OCI-LY7 (cell line): ENCODE measurements around the gene NAXE. TPM values are rescaled to one million over a fixed set of nuclear protein-coding genes. Genes with fewer than 3 reads are reported as not detected.

Experiments
- BruUV-seq: library from RNA; stranded (reverse); fragments of 400-500 nt; replicated peaks from 2 replicates; lab custom pipeline; 2021; lab: Mats Ljungman, UMichigan
- CTCF ChIA-PET: fragments of 300-600 bp; sonication (Branson Sonifier 250); formaldehyde crosslinking; loops from one replicate; lab custom pipeline; 2022; ENCODE audit warnings: antibody characterized with exemption; ENCODE audit not compliant: unreplicated experiment; lab: Charles Lee
- POLR2A ChIA-PET: fragments of 300-600 bp; sonication (Branson Sonifier 250); formaldehyde crosslinking; loops from one replicate; lab custom pipeline; 2022; ENCODE audit warnings: antibody characterized with exemption; lab: Charles Lee
- DNase-seq: peaks from one replicate; pipeline ENCODE4 v3.0.0-alpha.2; 2015; ENCODE audit warnings: low spot score
- H2AFZ ChIP-seq: fragments of 200-600 bp; sonication (generic), shearing (Covaris generic); 2 replicates; pipeline ENCODE4 v1.6.1; 2014; ENCODE audit warnings: mild to moderate bottlenecking, antibody characterized with exemption, low read length, moderate library complexity
- H3K27ac ChIP-seq: fragments of 200-600 bp; sonication (generic); 2 replicates; pipeline ENCODE4 v1.5.1; 2014; ENCODE audit warnings: mixed run types, low read depth, mild to moderate bottlenecking, moderate library complexity, low read length, inconsistent platforms; ENCODE audit not compliant: poor library complexity, severe bottlenecking
- H3K36me3 ChIP-seq: fragments of 200-600 bp; sonication (generic); 2 replicates; pipeline ENCODE4 v1.6.1; 2014; ENCODE audit warnings: mild to moderate bottlenecking, antibody characterized with exemption, low read length, moderate library complexity, mixed read lengths; ENCODE audit not compliant: insufficient read depth
- H3K4me1 ChIP-seq: fragments of 200-600 bp; sonication (generic); 2 replicates; pipeline ENCODE4 v1.5.1; 2014; ENCODE audit warnings: mild to moderate bottlenecking, low read length; ENCODE audit not compliant: insufficient read depth, poor library complexity, severe bottlenecking
- H3K4me2 ChIP-seq: fragments of 200-600 bp; sonication (generic); 2 replicates; pipeline ENCODE4 v1.6.1; 2014; ENCODE audit warnings: mild to moderate bottlenecking, low read length
- H3K4me3 ChIP-seq: fragments of 200-600 bp; sonication (generic); 2 replicates; pipeline ENCODE4 v1.5.1; 2014; ENCODE audit warnings: mild to moderate bottlenecking, low read depth, low read length; ENCODE audit not compliant: poor library complexity, severe bottlenecking
- H3K79me2 ChIP-seq: fragments of 200-600 bp; sonication (generic); 2 replicates; pipeline ENCODE4 v1.6.1; 2016; ENCODE audit warnings: low read depth, mild to moderate bottlenecking, low read length, moderate library complexity, mixed read lengths; ENCODE audit not compliant: insufficient read depth
- H3K9me2 ChIP-seq: fragments of 200-600 bp; sonication (generic); 2 replicates; pipeline ENCODE4 v1.6.1; 2016; ENCODE audit warnings: mild to moderate bottlenecking, low read length, mixed read lengths; ENCODE audit not compliant: insufficient read depth
- H3K9me3 ChIP-seq: fragments of 200-600 bp; sonication (generic); 2 replicates; pipeline ENCODE4 v1.6.1; 2014; ENCODE audit warnings: mild to moderate bottlenecking, mixed run types, low read length, mixed read lengths
- H4K20me1 ChIP-seq: fragments of 200-600 bp; sonication (generic); 2 replicates; pipeline ENCODE4 v1.6.1; 2014; ENCODE audit warnings: mild to moderate bottlenecking, antibody characterized with exemption, low read length, moderate library complexity, mixed read lengths; ENCODE audit not compliant: insufficient read depth
- EZH2phosphoT487 ChIP-seq: fragments of 200-600 bp; sonication (generic); IDR thresholded peaks from 2 replicates; pipeline ENCODE4 v1.6.1; 2018; ENCODE audit warnings: low read depth, borderline replicate concordance, mild to moderate bottlenecking, mixed run types, antibody characterized with exemption, low read length, moderate library complexity, mixed read lengths
- intact Hi-C: fragments of 100-400 bp; cut with micrococcal nuclease; formaldehyde crosslinking; loops from one replicate; pipeline ENCODE4 v1.10.0; 2022; ENCODE audit not compliant: unreplicated experiment
- total RNA-seq, 2 experiments: library from RNA; depleted of rRNA in 1 of 2; stranded (reverse); fragments of >200 nt in 1 of 2; shearing (Covaris generic) in 1 of 2; gene quantifications; 2 replicates each; pipeline ENCODE4 v1.2.3, GENCODE V29; 2014 to 2022
- TF ChIP-seq, protein P1 (sequence below): fragments of 200-600 bp; sonication (generic); conservative IDR thresholded peaks from 2 replicates; pipeline ENCODE4 v1.5.1; 2014; ENCODE audit warnings: mild to moderate bottlenecking, antibody characterized with exemption, low read length, moderate library complexity, mixed read lengths

The NAXE gene
- total RNA-seq, 2 experiments from 2014 or later: 61.1 to 71.6 TPM

DNA sequence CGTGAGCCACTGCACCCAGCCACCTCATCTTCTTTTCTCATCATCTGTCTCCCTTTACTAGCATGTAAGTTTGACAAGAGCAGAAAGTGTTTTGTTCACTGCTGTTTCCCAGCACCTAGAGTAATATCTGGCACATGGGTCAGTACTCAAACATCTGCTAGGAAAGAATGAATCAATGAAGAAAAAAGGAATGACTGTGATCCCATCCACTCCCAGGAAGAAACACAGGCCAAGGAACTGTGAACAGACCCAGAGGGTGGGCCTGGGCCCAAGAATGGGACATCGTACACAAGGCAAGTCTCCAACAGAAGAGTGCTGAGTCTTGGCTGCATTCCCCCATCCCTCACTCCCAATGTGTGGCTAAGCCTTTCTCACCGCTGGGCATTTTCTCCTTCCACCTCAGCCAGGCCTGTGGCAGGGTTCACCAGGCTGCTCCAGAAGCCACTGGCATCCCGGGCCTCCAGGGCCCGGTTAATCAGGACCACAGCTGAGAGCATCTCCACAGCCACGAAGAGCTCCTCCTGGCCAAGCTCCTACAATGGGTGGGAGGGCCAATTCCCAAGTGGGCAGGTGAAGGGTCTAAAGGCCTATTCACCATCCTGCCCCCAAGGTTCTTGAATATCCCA, 37.6 kb upstream of the NAXE start:
- no peak overlapping the region for H3K4me3 ChIP-seq
- H3K9me2 ChIP-seq: no peaks in the 10 kb centered on the region
- H3K4me1 ChIP-seq: peaks cover 32% of the 10 kb centered on the region
- ChIA-PET POLR2A (no interaction called here), CTCF (no interaction called here)
- no peaks in the 10 kb centered on the region for H4K20me1 ChIP-seq
- intact Hi-C loops: no loop called here
- no TSS peak for BruUV-seq
- no peak for TF ChIP-seq EZH2phosphoT487
- TF ChIP-seq, protein P1, sequence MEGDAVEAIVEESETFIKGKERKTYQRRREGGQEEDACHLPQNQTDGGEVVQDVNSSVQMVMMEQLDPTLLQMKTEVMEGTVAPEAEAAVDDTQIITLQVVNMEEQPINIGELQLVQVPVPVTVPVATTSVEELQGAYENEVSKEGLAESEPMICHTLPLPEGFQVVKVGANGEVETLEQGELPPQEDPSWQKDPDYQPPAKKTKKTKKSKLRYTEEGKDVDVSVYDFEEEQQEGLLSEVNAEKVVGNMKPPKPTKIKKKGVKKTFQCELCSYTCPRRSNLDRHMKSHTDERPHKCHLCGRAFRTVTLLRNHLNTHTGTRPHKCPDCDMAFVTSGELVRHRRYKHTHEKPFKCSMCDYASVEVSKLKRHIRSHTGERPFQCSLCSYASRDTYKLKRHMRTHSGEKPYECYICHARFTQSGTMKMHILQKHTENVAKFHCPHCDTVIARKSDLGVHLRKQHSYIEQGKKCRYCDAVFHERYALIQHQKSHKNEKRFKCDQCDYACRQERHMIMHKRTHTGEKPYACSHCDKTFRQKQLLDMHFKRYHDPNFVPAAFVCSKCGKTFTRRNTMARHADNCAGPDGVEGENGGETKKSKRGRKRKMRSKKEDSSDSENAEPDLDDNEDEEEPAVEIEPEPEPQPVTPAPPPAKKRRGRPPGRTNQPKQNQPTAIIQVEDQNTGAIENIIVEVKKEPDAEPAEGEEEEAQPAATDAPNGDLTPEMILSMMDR: no peak
- H3K36me3 ChIP-seq: peaks cover 19% of the 10 kb centered on the region; the same call in 1 of the 2 replicates
- H3K27ac ChIP-seq: no peak overlapping the region
- no peak for DNase-seq
- no peak overlapping the region for H3K4me2 ChIP-seq
- no peaks in the 10 kb centered on the region for H3K9me3 ChIP-seq
- H2AFZ ChIP-seq: no peak overlapping the region
- H3K79me2 ChIP-seq: no peaks in the 10 kb centered on the region

DNA sequence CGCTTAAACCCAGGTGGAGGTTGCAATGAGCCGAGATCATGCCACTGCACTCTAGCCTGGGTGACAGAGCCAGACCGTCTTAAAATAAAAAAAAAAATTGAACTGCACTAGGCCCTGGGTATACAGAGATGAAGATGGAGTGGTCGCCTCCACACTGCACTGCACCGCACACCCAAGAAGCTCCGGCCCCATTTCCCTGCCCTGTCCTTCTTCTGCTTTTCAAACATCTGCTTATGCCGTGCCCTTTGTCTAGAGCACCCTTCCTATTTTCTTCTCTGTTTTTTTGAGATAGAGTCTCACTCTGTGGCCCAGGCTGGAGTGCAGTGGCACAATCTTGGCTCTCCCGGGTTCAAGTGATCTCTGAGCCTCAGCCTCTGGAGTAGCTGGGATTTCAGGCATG, 36.6 kb upstream of the NAXE start:
- Histone ChIP-seq H3K36me3 (peaks cover 19% of the 10 kb centered on the region; the same call in 1 of the 2 replicates), H3K9me2 (no peaks in the 10 kb centered on the region), H3K4me3 (no peak overlapping the region), H3K27ac (no peak overlapping the region), H4K20me1 (no peaks in the 10 kb centered on the region), H3K4me2 (no peak overlapping the region), H3K9me3 (no peaks in the 10 kb centered on the region), H2AFZ (no peak overlapping the region), H3K4me1 (peaks cover 32% of the 10 kb centered on the region), H3K79me2 (no peaks in the 10 kb centered on the region)
- intact Hi-C loops: no loop called here
- CTCF ChIA-PET: interaction anchor here (0.6 kb wide), 1 partner anchor 459 kb away, joined by 3 read pairs; no protein-coding TSS in a partner anchor
- no peak for DNase-seq
- no TSS peak for BruUV-seq
- POLR2A ChIA-PET: interaction anchor here (1.2 kb wide), 1 partner anchor 65 kb away, joined by 3 read pairs; no protein-coding TSS in a partner anchor
- TF ChIP-seq EZH2phosphoT487: no peak
- TF ChIP-seq, protein P1: no peak

DNA sequence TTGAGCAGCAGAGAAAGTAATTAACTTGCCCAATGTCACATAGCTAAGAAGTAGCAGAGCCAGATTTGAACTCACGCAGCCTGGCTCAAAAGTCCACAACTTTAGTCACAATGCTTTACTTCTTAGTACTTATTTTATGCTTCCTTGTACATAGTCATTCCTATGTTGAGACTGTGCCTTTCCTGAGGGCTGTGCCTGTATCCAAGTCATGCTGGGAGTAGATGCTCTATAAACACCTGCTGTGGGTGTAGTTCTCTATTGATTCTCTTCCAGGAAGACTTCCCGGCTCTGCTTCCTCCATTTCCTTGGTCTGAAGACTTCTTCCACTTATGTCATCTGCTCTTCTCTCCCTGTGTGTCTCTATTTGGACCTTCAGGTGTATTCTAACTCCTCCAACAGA, 35.9 kb upstream of the NAXE start:
- Histone ChIP-seq H3K79me2 (no peaks in the 10 kb centered on the region), H3K27ac (no peak overlapping the region), H2AFZ (no peak overlapping the region), H3K9me2 (no peaks in the 10 kb centered on the region), H4K20me1 (no peaks in the 10 kb centered on the region), H3K4me1 (peaks cover 31% of the 10 kb centered on the region), H3K4me3 (no peak overlapping the region), H3K36me3 (peaks cover 25% of the 10 kb centered on the region; the same call in 1 of the 2 replicates), H3K9me3 (no peaks in the 10 kb centered on the region), H3K4me2 (no peak overlapping the region)
- ChIA-PET CTCF (no interaction called here), POLR2A (interaction anchor here (0.6 to 1.2 kb wide), 3 partner anchors 49 to 66 kb away, joined by 3 to 4 read pairs (median 3); no protein-coding TSS in a partner anchor)
- BruUV-seq: TSS peak; percentile 41
- intact Hi-C loops: no loop called here
- TF ChIP-seq EZH2phosphoT487: no peak
- TF ChIP-seq, protein P1: no peak
- no peak for DNase-seq
